ENCODE results near the gene TMCC1.
"Not testable (repeated sequence)": the region's sequence is repeated elsewhere in the genome, so short reads cannot be mapped to it uniquely, and the experiment has no call there.

TMCC1 gene

DNA sequence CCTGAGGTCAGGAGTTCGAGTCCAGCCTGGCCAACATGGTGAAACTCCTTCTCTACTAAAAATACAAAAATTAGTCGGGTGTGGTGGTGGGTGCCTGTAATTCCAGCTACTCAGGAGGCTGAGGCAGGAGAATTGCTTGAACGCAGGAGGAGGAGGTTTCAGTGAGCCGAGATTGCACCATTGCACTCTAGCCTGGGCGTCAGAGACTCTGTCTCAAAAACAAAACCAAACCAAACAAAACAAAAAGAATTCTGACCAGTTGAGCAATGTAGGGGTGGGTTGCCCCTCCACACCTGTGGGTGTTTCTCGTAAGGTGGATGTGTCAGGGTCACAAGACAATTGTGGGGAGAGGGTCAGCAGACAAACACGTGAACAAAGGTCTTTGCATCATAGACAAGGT is 252.5 kb downstream of the TMCC1 start:
- not testable (repeated sequence) for DNase-seq

DNA sequence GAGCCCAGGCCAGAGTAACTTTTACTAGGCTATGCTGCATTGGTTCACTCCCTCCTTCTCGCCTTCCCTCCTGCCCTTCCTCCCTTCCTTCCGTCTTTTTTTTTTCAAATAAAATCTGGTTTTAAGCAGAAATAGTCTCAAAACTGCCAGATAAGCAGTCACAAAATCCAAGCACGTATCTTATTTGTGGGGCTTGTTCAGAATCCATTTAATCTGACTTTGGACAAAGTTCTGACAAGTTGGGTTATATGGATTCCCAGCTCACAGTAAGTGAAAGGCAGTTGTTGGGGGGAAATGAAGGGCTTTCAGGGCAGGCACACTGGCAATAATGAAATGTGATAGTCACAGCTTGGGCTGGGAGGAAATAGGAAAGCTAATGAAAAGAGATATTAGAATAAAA is 255.0 kb downstream of the TMCC1 start:
- no peak for DNase-seq

DNA sequence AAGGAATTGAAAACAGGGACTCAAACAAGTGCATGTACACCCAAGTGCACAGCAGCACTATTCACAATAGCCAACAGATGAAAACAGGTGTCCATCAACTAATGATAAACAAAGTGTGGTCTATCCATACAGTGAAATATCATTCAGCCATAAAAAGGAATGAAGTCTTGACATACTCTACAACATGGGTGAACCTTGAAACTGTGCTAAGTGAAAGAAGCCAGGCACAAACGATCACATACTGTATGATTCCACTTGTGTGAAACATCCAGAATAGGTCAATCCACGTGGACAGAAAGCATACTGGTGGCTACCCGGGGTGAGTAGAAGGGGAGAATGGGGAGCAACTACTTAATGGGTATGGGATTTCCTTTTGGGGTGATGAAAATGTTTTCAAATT is 257.4 kb downstream of the TMCC1 start:
- no peak for DNase-seq

DNA sequence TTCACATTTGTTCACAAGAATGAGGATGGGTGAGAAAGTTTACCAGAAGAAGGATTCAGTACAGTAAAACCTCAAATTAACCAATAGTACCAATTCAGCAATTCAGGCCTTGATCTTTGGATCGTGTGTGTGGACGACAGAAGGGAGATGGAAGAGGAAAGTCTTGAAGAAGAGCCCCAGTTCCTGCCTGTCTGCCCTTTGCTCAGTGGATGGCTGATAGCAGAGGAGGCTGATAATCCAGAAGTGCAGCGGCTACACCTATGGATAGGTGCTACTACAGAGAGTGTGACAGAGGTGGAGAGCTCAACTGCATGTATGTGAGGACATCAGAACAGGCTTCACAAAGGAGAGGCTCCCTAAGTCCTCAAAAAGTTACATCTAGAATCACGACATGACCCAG is 257.9 kb downstream of the TMCC1 start:
- DNase-seq: no peak

DNA sequence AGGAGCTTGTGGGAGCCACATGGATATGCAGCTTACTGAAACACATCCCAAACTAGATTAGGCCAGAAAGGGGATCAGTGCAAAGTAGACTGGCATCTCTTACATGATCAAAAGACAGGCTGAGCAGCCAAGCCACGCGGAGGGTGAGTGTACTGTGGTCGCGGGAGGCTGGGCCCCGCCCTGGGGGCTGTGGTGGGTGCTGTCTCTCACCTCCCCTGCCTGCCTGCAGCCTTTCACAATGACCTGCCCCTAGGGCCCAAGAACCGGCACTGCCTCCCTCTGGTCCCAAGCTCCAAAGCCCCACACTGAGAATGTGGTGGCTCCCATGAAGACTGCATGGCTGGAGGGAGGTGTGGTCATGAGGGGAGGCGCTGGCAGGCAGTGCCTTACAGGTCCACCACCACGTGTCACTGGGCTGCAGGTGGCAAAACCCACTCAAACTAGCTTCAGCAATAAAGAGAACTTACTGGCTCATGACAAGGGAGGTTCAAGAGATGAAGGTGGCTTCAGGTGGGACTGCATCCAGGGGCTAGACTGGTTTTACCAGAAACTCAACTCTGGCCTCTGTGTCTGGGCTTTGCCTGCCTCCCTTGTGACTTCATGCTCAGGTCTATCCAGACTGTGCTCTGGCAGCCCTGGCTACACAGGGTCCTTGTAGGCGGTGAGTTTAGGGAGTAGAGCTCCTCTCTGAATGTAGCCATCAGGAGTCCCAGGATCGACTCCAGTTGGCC is 259.6 kb downstream of the TMCC1 start:
- no peak for DNase-seq

DNA sequence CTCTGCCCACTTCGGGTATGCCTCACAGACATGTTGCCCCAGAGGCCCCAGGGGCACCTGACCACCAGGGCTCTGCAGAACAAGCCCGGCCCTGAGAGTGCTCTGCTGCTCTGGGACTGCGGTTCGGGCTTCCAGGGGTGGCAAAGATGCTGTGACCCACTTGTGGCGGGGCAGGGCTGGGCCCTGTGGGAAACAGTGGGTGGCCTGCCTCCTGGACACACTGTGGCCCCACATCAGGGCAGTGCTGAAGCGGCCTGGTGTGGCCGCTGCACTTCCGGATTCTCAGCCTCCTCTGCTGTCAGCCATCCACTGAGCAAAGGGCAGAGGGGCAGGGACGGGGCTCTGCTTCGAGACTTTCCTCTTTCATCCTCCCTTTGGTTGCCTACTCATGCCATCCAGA is 260.5 kb downstream of the TMCC1 start:
- DNase-seq: no peak

DNA sequence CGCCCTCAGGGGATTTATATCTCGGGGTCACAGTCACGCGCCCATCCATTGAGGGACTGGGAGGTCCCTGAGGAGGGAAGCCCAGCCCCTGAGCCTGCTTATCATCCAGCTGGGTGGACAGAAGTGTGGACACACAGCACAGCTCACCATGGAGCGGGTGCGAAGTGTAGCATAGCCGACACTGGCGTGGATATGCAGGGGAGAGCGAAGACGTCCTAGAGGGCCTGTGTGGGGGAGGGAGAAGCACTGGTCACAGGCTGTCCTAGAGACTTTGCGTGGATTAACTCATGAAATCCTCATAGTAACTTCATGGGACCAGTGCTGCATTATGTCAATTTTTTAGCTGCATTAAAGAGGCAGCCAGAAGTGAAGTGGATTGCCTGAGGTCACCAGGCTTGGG is 261.0 kb downstream of the TMCC1 start:
- DNase-seq: no peak

DNA sequence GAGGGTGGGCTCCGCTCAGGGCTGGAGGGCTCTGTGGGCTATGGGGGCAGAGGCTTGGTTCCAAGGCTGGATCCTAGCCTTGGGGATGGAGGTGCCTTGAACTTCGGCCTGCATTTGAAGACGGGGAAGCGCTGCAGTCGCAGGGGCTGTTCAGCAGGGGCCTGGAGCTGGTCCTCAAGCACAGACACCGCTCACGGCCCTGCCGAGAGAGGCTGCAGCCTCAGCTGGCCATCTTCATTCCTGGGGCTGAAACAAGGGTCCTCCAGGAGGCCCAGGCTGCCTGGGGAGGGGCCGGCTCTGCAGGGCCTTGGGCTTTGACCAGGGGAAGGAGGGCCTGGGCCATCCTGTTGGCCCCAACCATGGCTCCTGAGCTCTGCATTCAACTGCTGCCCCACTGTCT is 261.5 kb downstream of the TMCC1 start:
- DNase-seq: no peak

DNA sequence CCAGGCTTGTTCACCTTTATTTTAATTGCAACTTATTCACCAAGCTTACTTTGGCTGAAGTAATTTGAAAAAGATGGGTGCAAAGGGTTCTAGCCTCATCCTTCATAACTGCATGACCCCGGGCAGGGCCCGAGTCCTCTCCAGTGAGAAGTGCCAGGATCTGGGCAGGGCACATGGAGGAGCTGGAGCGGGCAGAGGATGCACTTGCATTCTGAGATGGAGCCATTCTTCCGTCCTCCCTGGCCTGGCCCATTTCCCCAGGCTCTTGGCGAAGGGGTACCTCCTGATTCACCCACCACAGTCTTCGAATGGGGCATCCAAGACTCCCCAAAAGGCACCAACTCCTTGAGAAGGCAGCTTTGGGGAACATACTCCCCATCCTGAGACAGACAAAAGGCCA is 264.5 kb downstream of the TMCC1 start:
- no peak for DNase-seq

DNA sequence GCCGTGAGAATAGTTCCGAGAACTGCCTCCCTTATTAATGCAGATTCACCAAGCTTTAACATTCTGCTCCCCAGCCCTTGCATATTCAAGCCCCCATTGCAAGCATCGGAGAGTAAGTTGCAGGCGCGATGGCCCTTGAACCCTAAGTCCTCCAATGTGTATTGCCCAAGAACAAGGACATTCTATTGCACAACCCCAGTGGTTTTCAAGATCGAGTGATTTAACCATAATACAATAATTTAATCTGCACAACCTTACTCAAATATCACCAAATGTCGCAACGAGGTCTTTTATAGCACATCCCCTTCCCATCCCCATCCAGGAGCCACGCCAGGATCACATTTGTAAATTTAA is 265.4 kb downstream of the TMCC1 start:
- DNase-seq: no peak

DNA sequence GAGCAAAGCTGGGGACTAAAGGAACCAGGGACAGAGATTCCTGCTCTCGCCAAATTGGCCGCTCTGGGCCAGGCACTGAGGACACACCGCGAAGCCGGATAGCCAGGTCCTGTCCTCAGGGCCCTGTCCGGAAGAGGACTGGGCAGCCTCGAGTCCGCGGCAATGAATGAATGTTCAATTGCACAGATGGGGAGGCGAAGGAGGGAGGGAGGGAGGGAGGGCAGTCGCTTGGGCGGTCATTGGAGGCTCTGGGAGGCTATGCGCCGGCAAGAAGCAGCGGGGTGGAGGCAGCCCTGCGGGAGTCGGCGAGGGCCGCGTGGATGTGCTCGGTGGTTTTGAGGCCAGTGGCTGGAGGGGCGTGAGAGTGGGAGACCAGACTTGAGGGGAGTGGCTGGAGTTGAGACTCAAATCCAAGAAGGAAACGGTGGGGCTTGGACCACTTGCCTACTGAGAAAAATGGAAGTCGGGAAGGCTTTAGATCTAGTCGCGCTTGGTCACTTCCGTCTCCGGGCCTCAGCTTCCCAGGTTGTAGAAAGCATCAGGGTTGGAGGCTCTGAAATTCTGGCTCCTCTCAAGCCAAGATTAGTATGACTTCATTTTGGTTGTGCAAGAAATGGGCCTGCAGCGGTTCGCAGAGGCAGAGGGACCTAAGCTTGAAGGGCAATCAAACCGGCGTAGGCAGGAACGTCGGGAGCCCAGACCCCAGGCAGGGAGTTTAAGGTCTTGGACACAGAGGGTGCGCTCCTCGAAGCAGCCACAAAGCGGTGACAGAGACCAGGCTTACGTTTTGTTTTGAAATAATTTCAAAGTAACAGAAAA is 266.0 kb downstream of the TMCC1 start:
- peak in 1 of 2 experiments; percentile 34 for DNase-seq

DNA sequence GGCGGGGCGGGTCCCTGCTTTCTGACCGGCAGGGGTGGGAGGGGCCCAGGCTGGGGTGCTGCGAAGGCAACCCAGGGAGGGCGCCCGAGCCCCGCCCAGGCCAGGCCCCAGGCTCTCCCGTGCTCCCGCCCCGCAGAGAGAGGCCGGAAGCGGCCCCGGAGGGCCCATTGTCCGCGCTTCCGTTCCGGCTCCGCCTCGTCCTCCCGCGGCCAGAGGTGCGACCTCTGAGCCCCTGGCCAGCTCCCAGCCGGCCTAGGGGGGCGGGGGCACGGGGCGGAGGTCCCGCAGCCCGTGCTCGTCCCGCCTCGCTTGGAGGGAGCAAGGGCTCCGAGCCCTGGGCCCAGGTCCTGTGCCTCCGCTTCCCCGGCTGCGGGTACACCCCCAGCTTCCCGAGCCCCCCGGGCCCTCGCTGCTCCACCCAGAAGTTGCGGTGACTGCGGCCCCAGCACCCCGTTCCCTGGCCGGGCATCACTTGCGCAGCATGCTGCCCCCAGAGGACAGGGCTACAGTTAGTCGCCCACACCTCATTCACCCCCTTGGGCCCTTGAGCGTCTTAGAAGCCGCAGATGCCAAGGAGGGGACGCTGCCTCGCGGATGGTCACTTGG is 266.7 kb downstream of the TMCC1 start:
- no peak for DNase-seq

DNA sequence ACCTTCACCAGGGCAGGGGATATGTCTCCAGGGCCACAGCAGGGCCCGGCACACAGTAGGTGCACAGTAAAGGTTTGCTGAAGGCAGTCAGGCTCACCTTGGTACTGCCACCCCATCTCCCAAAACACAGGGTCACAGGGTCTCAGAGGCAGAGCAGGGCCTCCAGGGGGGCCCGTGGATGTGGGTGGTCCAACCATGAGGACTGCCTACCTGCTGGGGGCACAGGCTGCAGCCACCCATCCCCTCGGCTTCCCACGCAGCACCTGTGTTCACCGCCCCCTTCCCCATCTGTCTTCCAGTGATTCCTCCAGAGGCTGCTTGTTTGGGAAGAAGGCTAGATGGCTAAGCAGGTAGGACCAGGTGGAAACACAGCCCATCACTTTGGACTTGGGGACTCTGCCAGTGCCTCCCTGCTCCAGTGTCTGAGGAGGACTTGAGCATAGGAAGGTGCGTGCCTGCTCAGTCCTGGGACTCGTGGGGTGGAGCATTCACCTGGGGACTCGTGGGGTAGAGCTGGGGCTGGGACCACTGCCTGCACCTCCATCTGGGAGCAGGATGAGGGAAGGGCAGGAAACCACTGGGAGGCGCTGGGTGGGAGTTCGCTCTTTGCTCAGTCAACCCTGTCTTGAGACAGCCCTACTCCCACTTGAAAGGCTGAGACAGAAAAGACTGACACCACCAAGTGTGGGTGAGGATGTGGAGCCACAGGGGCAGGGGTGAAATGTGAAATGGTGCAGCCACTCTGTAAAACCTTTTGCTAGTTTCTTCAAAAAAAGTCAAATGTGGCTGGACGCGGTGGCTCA is 268.2 kb downstream of the TMCC1 start:
- DNase-seq: no peak

DNA sequence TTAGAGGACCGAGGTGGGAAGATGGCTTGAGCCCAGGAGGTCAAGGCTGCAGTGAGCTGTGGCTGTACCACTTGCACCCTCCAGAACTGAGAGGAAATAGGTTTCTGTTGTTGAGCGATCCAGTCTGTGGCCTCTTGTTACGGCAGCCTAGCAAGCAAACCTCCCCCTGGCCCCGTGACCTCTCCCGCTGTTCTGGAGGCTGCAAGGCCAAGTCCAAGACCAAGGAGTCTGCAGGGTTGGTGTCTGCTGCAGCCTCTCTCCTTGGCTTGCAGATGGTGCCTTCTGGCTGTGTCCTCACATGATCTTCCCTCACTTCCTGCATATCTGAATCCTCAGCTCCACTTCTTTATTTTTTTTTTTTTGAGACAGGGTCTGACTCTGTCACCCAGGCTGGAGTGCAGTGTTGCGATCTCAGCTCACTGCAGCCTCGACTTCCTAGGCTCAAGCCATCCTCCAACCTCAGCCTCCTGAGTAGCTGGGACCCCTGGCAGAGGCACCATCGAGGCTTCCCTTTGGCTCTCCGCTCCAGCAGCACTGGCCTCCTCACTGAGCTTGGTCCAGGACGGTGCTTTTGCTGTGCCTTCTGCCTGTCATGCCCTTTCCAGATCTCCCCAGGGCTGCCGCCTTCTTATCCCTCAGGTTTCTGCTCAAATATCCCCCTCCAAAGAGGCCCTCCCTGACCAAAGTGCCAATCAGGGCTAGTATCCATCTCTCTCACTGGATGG is 269.0 kb downstream of the TMCC1 start:
- DNase-seq: no peak

DNA sequence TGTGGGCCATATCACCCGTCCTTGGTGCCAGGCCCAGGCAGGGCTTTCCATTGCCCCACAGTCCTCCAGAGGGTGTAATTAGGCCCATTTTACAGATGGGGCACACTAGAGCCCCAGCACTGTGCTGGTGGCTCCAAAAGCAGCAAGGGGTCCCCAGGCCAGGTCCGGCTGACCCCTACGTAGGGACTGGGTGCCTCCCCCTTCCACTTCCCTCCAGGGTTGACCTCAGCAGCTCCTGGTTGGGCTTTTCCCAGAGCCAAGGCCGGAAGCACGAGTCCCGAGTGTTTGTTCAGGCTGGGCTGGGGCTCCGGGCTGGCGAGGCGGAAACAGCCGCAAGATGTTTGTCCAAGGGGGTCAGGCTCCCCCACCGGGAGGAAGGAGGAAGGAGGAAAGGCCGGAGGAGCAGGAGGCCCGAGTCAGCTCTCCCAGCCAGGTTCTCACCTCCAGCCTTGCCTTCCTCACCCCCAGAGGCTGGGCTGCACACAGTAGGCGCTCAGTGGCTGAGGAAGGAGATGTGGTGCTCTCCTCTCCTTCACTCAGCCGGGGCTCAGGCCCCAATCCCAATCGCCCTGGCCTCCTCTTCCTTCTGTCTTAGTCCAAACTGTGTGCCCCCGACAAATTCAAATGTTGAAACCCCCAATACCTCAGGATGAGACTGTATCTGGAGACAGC is 269.9 kb downstream of the TMCC1 start:
- DNase-seq: no peak

DNA sequence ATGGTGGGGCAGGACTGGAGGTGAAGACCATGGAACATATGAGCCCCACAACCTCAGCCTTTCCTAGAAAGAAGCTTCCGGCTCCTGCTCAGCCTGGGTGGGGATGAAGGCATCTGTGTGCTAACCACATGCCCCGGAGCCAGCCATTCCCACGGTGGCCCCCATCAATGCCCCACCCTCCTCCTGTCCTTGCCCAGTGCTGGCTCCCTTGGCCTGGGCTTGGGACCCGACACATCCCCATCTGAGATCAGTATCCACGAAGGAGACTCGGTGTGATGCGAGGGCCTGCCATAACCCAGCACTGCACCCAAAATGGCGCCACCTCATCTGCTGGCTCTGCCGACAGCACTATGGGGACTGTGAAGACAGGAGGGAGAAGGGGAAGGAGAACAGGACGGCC is 270.6 kb downstream of the TMCC1 start:
- DNase-seq: no peak

DNA sequence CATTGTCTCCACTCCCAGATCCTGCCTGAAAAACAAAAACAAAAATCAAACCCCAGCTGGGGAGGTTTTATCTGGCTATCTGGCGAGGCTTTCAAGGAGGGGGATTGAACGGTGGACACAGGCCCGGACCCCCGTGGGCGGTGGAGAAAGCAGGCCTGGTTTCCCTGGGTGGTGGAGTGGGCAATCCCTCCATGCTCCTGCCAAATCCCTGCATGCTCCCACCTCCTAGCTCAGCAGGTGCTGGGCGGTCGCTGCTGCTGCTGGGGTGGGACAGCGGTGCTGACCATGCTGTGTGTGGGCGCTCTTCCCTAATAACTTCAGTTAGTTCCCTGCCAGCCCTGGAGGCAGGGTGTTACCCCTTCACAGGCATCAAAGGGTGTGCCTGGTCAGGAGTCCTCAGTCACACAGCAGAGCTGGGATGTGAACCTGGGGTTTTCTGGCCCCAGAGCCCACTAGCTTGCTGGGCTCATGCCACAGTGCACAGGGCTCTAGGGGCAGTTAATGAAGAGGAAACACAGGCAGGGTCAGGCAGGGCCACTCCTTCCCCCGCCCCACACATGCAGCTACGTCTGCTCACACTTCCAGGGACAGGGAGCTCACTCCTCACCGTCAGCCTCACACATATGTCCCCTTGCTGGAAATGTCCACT is 271.2 kb downstream of the TMCC1 start:
- DNase-seq: no peak

DNA sequence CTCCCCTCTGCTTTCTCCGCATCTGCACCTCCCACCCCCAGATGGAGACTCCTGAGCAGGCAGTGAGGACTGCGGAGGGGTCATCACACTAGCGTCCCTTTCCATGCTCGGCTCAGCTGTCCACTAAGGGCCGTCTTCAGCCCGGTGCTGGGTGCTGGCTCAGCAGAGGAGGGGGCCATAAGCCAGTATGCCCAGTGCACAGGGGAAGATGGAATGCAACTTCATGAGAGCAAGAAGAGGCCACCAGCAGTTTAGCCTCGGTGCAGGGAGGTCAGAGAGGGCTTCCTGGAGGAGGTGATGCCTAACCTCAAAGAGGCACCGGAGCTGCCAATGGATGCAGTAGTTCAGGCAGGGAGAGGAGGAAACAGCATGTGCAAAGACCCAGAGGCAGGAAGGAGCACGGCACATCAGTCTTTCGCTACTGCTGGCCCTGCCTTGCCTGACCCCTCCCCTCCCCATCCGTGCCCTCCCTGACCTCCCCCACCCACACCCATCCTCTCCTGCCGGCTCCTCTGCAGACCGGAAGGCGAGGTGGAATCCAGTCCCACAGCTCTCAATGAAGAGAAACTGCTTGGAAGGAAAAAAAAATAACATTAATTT is 271.8 kb downstream of the TMCC1 start:
- no peak for DNase-seq

DNA sequence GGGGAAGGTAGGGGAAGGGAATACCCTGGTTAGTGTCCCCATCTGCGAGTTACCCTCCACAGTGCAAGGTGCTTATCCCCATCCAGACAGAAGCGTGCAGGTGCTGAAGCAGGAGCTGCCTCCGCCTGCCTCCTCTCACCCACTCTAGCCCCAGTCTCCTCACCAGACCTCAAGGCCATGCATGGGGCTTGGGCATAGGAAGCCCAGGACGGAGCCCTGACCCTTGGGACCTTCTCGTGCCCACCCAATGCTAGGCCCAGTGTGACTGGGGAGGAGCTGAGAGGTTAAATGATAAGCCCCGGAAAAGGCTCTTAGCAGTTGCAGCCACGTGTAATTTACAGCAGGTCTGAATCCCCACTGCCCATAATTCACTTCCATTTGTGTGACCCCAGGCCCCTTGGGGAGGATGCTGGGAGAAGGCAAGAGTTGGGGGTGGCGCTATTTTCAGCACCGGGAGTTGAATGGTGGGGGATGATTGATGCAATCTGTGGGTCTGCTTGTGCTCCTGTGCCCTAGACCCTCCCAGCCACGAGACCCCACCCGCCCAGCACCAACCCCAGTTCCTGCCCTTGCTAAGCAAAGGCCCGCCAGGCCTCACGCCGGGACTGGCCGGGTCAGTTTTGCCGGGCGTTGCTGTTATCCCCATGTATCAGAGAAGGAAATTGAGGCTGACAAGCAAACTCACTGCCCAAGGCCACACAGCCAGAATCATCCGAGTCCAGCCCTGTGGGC is 272.5 kb downstream of the TMCC1 start:
- no peak for DNase-seq

DNA sequence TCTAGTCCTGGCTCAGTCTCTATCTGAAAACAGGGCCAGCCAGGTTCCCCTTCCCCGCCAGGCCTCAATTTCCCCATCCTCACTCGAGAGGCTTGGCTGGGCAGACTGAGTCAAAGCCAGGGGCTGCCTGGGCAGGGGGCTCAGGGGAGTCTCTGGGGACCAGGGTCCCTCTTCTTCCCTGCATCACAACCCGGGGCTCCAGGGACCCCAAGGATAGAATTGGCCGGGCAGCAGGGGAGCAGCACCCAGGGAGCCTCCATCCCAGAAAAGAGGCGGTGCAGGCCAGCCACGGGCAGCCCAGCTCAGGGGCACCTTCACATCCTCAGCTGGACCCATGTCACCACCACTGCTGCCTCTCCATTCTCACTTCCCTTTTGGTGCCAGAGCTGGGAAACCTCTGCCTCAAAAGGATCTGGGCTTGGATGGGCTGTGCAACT is 273.8 kb downstream of the TMCC1 start:
- no peak for DNase-seq
